ENCODE results near the gene HDAC4.

The HDAC4 gene

DNA sequence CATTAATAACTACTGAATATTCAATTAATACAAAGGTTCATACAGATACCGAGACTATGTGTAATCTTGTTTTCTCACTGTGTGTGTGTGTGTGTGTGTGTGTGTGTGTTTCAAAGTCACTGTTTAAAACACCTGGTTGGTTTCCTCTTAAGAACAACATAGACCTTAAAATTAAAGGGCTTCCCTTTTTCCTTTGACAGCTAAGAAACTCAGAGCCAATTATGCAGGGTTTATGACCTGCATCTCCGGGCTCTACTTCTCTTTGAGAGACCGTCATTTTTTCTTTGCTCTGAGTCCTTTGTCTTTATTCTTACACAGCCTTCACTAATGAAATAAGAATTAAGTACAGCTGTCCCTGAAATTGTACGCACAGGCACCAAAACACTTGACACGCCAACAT, 145.6 kb downstream of the HDAC4 start:
- DNase-seq: peak; percentile 51
- in situ Hi-C loops (cut with MboI; ENCODE audit: low pct_unique_long_range_greater_than_20kb, low sequenced_read_pairs): no loop called here

DNA sequence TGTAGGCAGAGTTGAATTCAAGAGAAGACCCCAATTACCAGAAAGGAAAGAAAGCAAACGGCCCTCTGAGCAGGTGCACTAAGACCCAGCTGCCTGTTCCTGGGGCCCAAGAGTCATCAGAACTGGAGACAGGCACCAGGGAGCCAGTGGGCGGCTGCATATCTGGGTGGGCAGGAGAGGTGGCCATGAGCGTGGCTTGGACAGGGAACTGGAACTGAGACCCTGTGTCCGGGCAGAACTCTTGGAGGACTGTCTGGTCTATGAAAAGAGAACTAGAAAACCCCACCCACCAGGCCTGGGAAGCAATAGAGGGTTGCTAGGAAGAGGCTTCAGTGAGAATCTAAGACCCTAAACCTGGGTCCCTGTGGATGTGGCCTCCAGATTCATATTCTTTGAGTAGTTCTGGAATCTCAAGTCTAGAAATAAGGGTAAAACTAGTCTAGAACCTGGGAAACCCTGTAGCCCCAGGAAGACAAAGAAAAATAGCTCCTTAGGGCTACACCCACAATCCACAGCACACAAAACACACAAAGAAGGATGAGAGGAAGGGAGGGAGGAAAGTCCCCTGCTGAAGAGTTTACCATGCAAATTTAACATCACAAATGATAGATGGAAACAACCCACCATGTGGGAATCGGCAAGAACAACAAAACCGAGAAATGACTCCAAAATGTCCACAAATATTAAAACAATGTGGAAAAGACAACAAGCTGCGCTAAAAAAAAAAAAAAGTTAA, 147.0 kb downstream of the HDAC4 start:
- in situ Hi-C loops (cut with MboI; ENCODE audit: low pct_unique_long_range_greater_than_20kb, low sequenced_read_pairs): no loop called here
- DNase-seq: no peak

GRCh38 chr2:239253264-239253663, 147.6 kb downstream of the HDAC4 start:
- in situ Hi-C loops (cut with MboI; ENCODE audit: low pct_unique_long_range_greater_than_20kb, low sequenced_read_pairs): no loop called here
- peak; percentile 71 for DNase-seq

- DNase-seq: peak; percentile 48
- in situ Hi-C loops (cut with MboI; ENCODE audit: low pct_unique_long_range_greater_than_20kb, low sequenced_read_pairs): no loop called here
These were observed 148.0 kb downstream of the HDAC4 start for GRCh38 chr2:239252801-239253200.

GRCh38 chr2:239252393-239252792, 148.4 kb downstream of the HDAC4 start:
- in situ Hi-C loops (cut with MboI; ENCODE audit: low pct_unique_long_range_greater_than_20kb, low sequenced_read_pairs): no loop called here

GRCh38 chr2:239251971-239252370, 148.8 kb downstream of the HDAC4 start:
- no peak for DNase-seq

More at GRCh38 chr2:239252393-239252792, 148.4 kb downstream of the HDAC4 start:
- no peak for DNase-seq

DNA sequence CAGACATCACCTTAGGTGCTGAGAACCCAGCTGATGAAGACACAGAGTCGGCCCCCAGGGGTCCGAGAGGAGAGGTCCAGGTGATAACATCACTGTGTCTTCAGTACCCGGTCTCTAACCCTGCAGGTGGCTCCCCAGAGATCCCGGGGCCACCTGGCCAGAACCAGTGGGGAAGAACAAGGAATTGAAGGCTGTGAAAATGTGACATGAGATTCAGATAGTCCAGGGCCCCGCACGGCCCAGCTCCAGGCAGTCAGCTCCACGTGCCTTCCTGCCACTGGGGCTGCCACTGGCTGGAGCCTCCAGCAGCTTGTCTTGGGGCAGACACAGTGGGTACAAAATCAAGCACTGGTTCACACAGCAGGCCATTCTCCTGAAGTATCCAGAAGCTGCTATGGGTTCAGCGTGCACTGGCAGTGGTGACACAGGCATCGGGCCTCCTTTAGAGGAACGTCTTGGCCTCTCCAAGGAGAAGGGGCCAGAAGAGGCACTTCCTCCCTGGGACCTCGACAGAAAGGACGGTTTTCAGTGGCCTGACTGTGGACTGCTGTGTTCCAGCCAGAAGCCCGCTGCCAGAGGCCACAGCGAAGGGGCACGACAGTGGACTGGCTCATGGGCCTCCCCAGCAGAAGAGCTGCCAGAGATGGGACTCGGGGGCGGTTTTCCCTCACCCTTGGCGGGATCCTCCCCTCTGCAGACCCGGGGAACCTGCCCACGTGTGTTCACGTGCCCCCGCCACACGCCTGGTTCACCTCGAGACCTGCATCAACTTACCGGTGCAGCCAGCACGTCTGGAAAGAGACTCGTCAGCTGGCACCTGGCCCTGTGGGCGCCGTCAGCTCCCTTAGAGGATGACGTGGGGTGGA, 150.4 kb downstream of the HDAC4 start:
- in situ Hi-C loops (cut with MboI; ENCODE audit: low pct_unique_long_range_greater_than_20kb, low sequenced_read_pairs): no loop called here
- no peak for DNase-seq

More at GRCh38 chr2:239251971-239252370, 148.8 kb downstream of the HDAC4 start:
- in situ Hi-C loops (cut with MboI; ENCODE audit: low pct_unique_long_range_greater_than_20kb, low sequenced_read_pairs): no loop called here

DNA sequence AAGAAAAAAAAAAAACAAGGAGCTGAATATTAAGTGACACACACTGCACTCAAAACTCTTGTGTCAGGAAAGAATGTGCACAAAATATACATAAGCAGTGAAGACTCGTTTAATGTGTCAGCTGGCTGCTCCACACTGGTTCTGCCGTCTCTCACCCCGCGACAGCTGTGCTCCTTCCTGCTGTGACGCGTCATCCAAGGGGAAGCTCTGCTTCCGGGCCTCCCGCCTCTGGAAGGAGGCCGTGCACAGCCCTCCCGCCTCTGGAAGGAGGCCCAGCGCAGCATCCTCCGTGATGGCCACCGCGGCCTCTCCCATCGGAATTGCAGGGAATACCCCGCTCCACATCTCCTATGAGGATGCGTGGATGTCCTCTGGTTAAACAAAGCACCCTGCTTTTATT, 151.0 kb downstream of the HDAC4 start:
- no peak for DNase-seq
- in situ Hi-C loops (cut with MboI; ENCODE audit: low pct_unique_long_range_greater_than_20kb, low sequenced_read_pairs): no loop called here

- DNase-seq: no peak
These were observed 151.8 kb downstream of the HDAC4 start for GRCh38 chr2:239249048-239249447.

DNA sequence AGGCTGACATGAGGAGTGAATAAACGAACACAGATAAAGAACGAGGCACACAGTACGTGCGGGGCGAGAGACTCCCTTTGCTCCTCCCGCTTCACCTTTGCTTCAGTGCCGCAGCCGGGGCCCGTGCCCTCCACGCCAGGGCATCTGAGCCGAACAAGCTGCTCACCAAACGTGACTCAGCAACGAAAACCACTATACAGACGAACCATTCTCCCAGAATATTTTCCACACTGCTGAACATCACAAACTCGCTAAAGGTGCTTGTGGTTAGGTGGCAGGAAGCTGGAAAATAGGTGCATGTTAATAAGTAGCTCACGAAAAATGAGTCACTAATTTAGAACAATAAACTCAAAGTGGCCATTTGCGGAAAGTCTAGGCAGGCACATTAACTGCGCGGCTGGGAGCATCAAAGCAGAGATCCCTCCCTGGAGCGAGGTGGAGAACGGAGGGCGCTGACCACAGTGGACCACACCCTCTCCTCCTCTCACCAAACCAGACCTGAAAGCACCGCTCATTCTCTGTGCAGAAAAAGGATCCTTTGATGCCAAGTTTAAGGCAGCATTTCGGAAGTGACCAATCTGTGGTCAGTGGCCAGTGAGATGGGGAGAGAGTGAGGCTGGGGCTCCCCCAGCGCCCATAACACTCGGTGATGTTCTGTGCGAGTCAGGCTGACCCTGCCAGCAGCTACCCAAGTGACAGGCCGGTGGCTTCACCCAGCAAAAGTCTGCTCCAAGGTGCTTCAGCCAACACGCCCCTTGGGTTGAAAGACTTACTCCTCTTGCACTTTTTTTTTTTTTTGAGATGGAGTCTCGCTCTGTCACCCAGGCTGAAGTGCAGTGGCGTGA, 153.2 kb downstream of the HDAC4 start:
- in situ Hi-C loops (cut with MboI; ENCODE audit: low pct_unique_long_range_greater_than_20kb, low sequenced_read_pairs): no loop called here
- no peak for DNase-seq

More at GRCh38 chr2:239249048-239249447, 151.8 kb downstream of the HDAC4 start:
- in situ Hi-C loops (cut with MboI; ENCODE audit: low pct_unique_long_range_greater_than_20kb, low sequenced_read_pairs): no loop called here

DNA sequence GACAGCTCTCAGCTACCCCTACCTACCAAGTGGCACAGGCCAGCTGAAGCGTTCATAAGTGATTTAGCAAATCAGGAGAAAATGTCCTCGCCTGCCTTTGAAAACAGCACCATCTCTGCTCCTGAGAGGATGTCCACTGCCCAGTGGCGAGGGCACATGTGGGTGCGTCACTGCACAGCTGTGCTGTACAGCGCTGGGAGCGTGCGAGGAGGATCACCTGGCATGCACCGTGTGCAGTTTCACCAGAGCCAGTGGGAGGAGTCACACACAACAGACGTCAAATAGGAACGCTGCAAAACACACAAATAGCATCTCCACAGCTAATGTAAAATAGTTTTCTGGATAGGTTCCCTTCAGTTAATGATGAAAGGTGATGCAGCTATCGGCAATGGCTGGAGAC, 154.1 kb downstream of the HDAC4 start:
- DNase-seq: no peak
- in situ Hi-C loops (cut with MboI; ENCODE audit: low pct_unique_long_range_greater_than_20kb, low sequenced_read_pairs): no loop called here

- DNase-seq: no peak
- in situ Hi-C loops (cut with MboI; ENCODE audit: low pct_unique_long_range_greater_than_20kb, low sequenced_read_pairs): no loop called here
These were observed 154.7 kb downstream of the HDAC4 start for GRCh38 chr2:239245872-239246721.

- DNase-seq: no peak
- in situ Hi-C loops (cut with MboI; ENCODE audit: low pct_unique_long_range_greater_than_20kb, low sequenced_read_pairs): no loop called here
These were observed 155.7 kb downstream of the HDAC4 start for GRCh38 chr2:239245107-239245506.

DNA sequence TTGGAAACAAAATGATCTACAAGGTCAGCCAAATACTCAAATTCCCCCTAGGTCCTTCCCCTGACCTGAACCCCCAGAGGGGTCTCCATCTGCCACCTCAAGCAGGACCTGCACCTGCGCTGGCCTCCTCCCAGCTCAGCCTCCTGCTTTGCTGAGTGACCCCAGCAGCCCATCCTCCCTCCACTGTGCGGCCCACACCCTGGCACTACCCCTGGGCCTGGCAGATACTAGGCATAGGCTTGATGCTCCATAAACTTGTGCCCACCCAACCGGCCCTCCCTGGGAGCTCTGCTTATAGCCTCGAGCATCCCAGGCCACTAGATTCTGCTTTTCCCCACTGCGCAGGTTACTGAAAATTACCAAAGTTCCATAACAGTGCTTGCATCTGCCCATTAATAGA, 156.2 kb downstream of the HDAC4 start:
- DNase-seq: no peak
- in situ Hi-C loops (cut with MboI; ENCODE audit: low pct_unique_long_range_greater_than_20kb, low sequenced_read_pairs): no loop called here

DNA sequence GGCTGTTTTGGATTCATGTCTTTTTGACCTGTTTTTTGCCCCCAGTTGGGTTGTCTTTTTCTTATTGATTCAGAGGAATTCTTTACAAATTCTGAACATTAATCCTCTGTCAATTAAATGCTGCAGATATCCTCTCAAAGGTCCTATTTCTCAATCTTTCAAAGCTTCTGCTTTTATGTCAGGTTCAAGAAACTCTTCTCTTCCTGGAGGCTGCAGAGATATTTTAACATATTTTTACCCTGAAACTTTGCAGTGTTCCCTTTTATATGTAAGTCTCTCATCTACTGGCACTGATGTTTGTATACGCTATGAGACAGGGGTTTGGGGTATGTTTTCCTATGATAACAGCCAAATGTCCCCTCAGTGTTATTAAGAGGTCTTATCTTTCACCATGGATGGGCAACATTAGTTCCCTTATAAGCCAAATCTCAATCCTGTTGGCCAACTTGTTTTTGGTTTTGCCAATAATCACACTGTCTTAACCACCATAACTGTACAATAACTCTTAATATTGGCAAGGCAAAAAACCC, 159.3 kb downstream of the HDAC4 start:
- DNase-seq: no peak
- in situ Hi-C loops (cut with MboI; ENCODE audit: low pct_unique_long_range_greater_than_20kb, low sequenced_read_pairs): no loop called here

DNA sequence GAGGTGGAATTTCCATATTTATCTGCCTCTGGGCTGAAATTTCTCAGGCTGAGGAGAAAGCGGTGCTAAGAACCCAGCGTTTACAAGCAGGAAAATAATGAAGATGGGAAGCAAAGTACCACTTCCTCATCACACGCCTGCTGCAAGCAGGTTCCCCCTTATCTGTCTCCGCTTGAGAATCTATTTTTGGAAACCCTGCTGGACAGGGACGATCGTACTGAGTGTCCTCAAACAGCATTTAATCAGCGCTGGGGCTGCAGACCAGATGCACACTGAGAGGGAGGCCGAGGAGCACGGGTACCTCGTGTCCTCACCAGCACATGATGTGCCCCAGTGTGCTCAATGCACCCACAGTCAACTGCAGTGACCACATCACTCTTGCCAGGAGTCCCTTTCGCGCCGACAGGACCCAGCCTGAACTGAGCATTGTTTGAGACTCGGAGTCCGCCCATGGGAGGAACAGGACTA, 160.4 kb downstream of the HDAC4 start:
- in situ Hi-C loops (cut with MboI; ENCODE audit: low pct_unique_long_range_greater_than_20kb, low sequenced_read_pairs): no loop called here
- DNase-seq: peak; percentile 61

- in situ Hi-C loops (cut with MboI; ENCODE audit: low pct_unique_long_range_greater_than_20kb, low sequenced_read_pairs): no loop called here
- peak; percentile 78 for DNase-seq
These were observed 161.0 kb downstream of the HDAC4 start for GRCh38 chr2:239239607-239240413.
